H1 (cell line): ENCODE data around the gene ANXA3. TPM values are rescaled to one million over a fixed set of nuclear protein-coding genes. Genes with fewer than 3 reads are reported as not detected.

Source experiments
- CTCF ChIA-PET: fragments of 300-600 bp; sonication (Branson Sonifier 250); formaldehyde crosslinking; loops from one replicate; lab custom pipeline; 2021; ENCODE audit not compliant: partially characterized antibody; lab: Charles Lee
- POLR2A ChIA-PET: fragments of 300-600 bp; sonication (Branson Sonifier 250); formaldehyde crosslinking; loops from one replicate; lab custom pipeline; 2021; ENCODE audit warnings: inconsistent platforms; ENCODE audit not compliant: partially characterized antibody; lab: Charles Lee
- DNase-seq, 2 experiments: peaks; one replicate each; pipeline versions ENCODE4 v3.0.0 to v3.0.0-alpha.2; 2010 to 2022; ENCODE audit warnings: low spot score in 2 of 2, low read depth in 1 of 2, mixed read lengths in 1 of 2
- FAIRE-seq: peaks from 2 replicates; lab custom pipeline; 2011; peaks lifted over from hg19 to GRCh38; lab: Jason Lieb, UNC
- H2AFZ ChIP-seq: 2 replicates; pipeline ENCODE4 v1.8.1; 2012; ENCODE audit warnings: low read length, inconsistent platforms
- H2AK5ac ChIP-seq: 2 replicates; pipeline ENCODE4 v1.6.1; 2013; ENCODE audit warnings: low read depth, low read length
- H2BK120ac ChIP-seq: replicated peaks from 2 replicates; pipeline ENCODE3; 2013; ENCODE audit warnings: low read depth, low read length, inconsistent platforms
- H2BK12ac ChIP-seq: 2 replicates; pipeline ENCODE4 v1.6.1; 2013; ENCODE audit warnings: low read depth, low read length
- H2BK15ac ChIP-seq: 2 replicates; pipeline ENCODE4 v1.6.1; 2013; ENCODE audit warnings: low read length
- H2BK20ac ChIP-seq: 2 replicates; pipeline ENCODE4 v1.6.1; 2013; ENCODE audit warnings: low read length
- H2BK5ac ChIP-seq: 2 replicates; pipeline ENCODE4 v1.6.1; 2013; ENCODE audit warnings: low read depth, low read length
- H3K14ac ChIP-seq: 2 replicates; pipeline ENCODE4 v1.6.1; 2013; ENCODE audit warnings: inconsistent platforms; ENCODE audit not compliant: insufficient read length
- H3K18ac ChIP-seq: 2 replicates; pipeline ENCODE4 v1.6.1; 2013; ENCODE audit warnings: low read length; ENCODE audit errors: extremely low read depth
- H3K23ac ChIP-seq: 2 replicates; pipeline ENCODE4 v1.6.1; 2013; ENCODE audit warnings: inconsistent platforms; ENCODE audit not compliant: insufficient read length
- H3K23me2 ChIP-seq: 2 replicates; pipeline ENCODE4 v1.6.1; 2013; ENCODE audit warnings: low read depth, low read length
- H3K27ac ChIP-seq: 2 replicates; pipeline ENCODE4 v1.6.1; 2011; ENCODE audit warnings: low read depth, low read length, inconsistent platforms
- H3K27me3 ChIP-seq, 4 experiments: replicated peaks in 1 of 4; 1 replicate in 1 of 4; 2 replicates in 3 of 4; pipeline versions ENCODE4 v1.6.1 to v1.8.1; 2011 to 2013; ENCODE audit warnings: low read length in 3 of 4, mild to moderate bottlenecking in 3 of 4, inconsistent platforms in 2 of 4, mixed read lengths in 2 of 4, moderate library complexity in 1 of 4; ENCODE audit not compliant: control insufficient read depth in 3 of 4, insufficient read depth in 3 of 4; ENCODE audit errors: extremely low read depth in 1 of 4
- H3K36me3 ChIP-seq, 4 experiments: 2 replicates each; pipeline versions ENCODE4 v1.6.1 to v1.8.1; 2011 to 2013; ENCODE audit warnings: mild to moderate bottlenecking in 4 of 4, low read length in 3 of 4, moderate library complexity in 2 of 4, control low read depth in 1 of 4, inconsistent platforms in 1 of 4; ENCODE audit not compliant: insufficient read depth in 4 of 4, control insufficient read depth in 2 of 4
- H3K4ac ChIP-seq: replicated peaks from 2 replicates; pipeline ENCODE3; 2013; ENCODE audit warnings: low read length, low read depth, mixed read lengths, inconsistent platforms; ENCODE audit not compliant: insufficient read length
- H3K4me1 ChIP-seq, 4 experiments: replicated peaks in 1 of 4; 1 replicate in 1 of 4; 2 replicates in 3 of 4; pipeline versions ENCODE4 v1.6.1 to v1.8.1; 2011 to 2013; ENCODE audit warnings: low read length in 3 of 4, inconsistent platforms in 2 of 4, mixed read lengths in 1 of 4; ENCODE audit not compliant: insufficient read depth in 4 of 4, control insufficient read depth in 3 of 4
- H3K4me2 ChIP-seq, 2 experiments: 2 replicates each; pipeline versions ENCODE4 v1.6.1 to v1.8.1; 2011 to 2013; ENCODE audit warnings: low read depth in 2 of 2, low read length in 2 of 2, control low read depth in 1 of 2, inconsistent platforms in 1 of 2, mild to moderate bottlenecking in 1 of 2; ENCODE audit not compliant: insufficient read depth in 1 of 2
- H3K4me3 ChIP-seq, 4 experiments: fragments of 200-600, 300-600 bp in 1 of 4; sonication (generic), shearing (Covaris generic), sonication (Bioruptor Twin) in 1 of 4; 2 replicates each; pipeline versions ENCODE4 v1.5.1 to v1.8.1; 2011 to 2016; ENCODE audit warnings: low read length in 4 of 4, low read depth in 3 of 4, control low read depth in 2 of 4, inconsistent platforms in 2 of 4, mild to moderate bottlenecking in 2 of 4, mixed read lengths in 1 of 4, moderate library complexity in 1 of 4; ENCODE audit not compliant: insufficient read depth in 2 of 4; ENCODE audit errors: extremely low read depth in 1 of 4
- H3K56ac ChIP-seq: replicated peaks from 2 replicates; pipeline ENCODE3; 2013; ENCODE audit warnings: low read depth, mild to moderate bottlenecking, mixed read lengths, low read length, inconsistent platforms; ENCODE audit not compliant: insufficient read length
- H3K79me1 ChIP-seq: 2 replicates; pipeline ENCODE4 v1.6.1; 2013; ENCODE audit warnings: low read depth, low read length, control low read depth
- H3K79me2 ChIP-seq, 2 experiments: 2 replicates each; pipeline versions ENCODE4 v1.6.1 to v1.8.1; 2012 to 2013; ENCODE audit warnings: low read length in 2 of 2, mild to moderate bottlenecking in 2 of 2, inconsistent platforms in 1 of 2; ENCODE audit not compliant: insufficient read depth in 2 of 2, control insufficient read depth in 1 of 2
- H3K9ac ChIP-seq, 4 experiments: replicated peaks in 1 of 4; 1 replicate in 1 of 4; 2 replicates in 3 of 4; pipeline versions ENCODE4 v1.6.1 to v1.8.1; 2011 to 2013; ENCODE audit warnings: low read depth in 3 of 4, low read length in 3 of 4, control low read depth in 2 of 4, mild to moderate bottlenecking in 2 of 4, moderate library complexity in 2 of 4, inconsistent platforms in 1 of 4; ENCODE audit errors: extremely low read depth in 1 of 4
- H3K9me3 ChIP-seq, 2 experiments: 2 replicates each; pipeline versions ENCODE4 v1.6.1 to v1.8.1; 2012 to 2013; ENCODE audit warnings: mild to moderate bottlenecking in 2 of 2, moderate library complexity in 2 of 2, control low read depth in 1 of 2, inconsistent platforms in 1 of 2, low read depth in 1 of 2, low read length in 1 of 2, mixed read lengths in 1 of 2; ENCODE audit not compliant: insufficient read depth in 2 of 2
- H4K20me1 ChIP-seq, 2 experiments: replicated peaks in 1 of 2; 2 replicates each; pipeline versions ENCODE3 to v1.8.1; 2011 to 2013; ENCODE audit warnings: inconsistent platforms in 2 of 2, low read length in 2 of 2, mild to moderate bottlenecking in 1 of 2; ENCODE audit not compliant: insufficient read depth in 2 of 2, control insufficient read depth in 1 of 2
- H4K5ac ChIP-seq: 2 replicates; pipeline ENCODE4 v1.6.1; 2013; ENCODE audit warnings: low read length, low read depth, mixed read lengths, inconsistent platforms; ENCODE audit not compliant: insufficient read length
- H4K8ac ChIP-seq: 2 replicates; pipeline ENCODE4 v1.8.0; 2013; ENCODE audit warnings: mild to moderate bottlenecking, moderate library complexity, low read length, inconsistent platforms; ENCODE audit not compliant: insufficient read depth; ENCODE audit errors: extremely low read depth
- H4K91ac ChIP-seq: replicated peaks from 2 replicates; pipeline ENCODE3; 2013; ENCODE audit warnings: low read length, mixed read lengths, inconsistent platforms; ENCODE audit not compliant: insufficient read length
- BRCA1 ChIP-seq: IDR thresholded peaks from 2 replicates; pipeline ENCODE4 v1.6.1; 2012; ENCODE audit warnings: low read depth, low read length, improper control_type of control experiment
- CREB1 ChIP-seq: IDR thresholded peaks from 2 replicates; pipeline ENCODE4 v1.6.1; 2012; ENCODE audit warnings: inconsistent platforms
- POLR2A ChIP-seq, 2 experiments: IDR thresholded peaks; 1 replicate in 1 of 2; 2 replicates in 1 of 2; pipeline ENCODE4 v1.6.1; 2011; ENCODE audit warnings: low read depth in 2 of 2, low read length in 2 of 2, mild to moderate bottlenecking in 2 of 2; ENCODE audit errors: control extremely low read depth in 1 of 2
- TAF1 ChIP-seq: IDR thresholded peaks from 2 replicates; pipeline ENCODE4 v1.6.1; 2011; ENCODE audit warnings: mild to moderate bottlenecking, low read depth, low read length
- WGBS, 2 experiments: shearing (Covaris generic) in 1 of 2; methylation state at CpG; one replicate each; pipeline versions ENCODE4 v1.1.6 to v1.1.7; 2013 to 2015; ENCODE audit warnings: low lambda C conversion rate in 2 of 2, mixed read lengths in 2 of 2, inconsistent platforms in 1 of 2, low coverage in 1 of 2, missing lambda C conversion rate in 1 of 2; ENCODE audit not compliant: insufficient replicate concordance in 2 of 2, insufficient coverage in 1 of 2, insufficient read length in 1 of 2; ENCODE audit errors: extremely low coverage in 1 of 2, missing lambda C conversion rate in 1 of 2; 5-methylcytosine and 5-hydroxymethylcytosine counted together
- polyA plus RNA-seq, 7 experiments: library from polyadenylated mRNA; depleted of rRNA in 3 of 7; stranded (reverse) in 5 of 7; unstranded in 2 of 7; fragments of >200 nt in 5 of 7; fragments of 200-250 nt in 2 of 7; gene quantifications; 1 replicate in 5 of 7; 2 replicates in 1 of 7; 4 replicates in 1 of 7; pipeline versions ENCODE4 v1.2.1 to v1.2.3, GENCODE V29; 2011 to 2013; ENCODE audit warnings: missing spikeins in 2 of 7, mixed read lengths in 2 of 7
- total RNA-seq: library from RNA; stranded (reverse); fragmentation: NEBNext Ultra II Directional; extraction: Animal tissue kit (Norgen Biotek cat#: 25700); gene quantifications from 2 replicates; pipeline ENCODE4 v1.2.1, GENCODE V29; 2021

Gene ANXA3
- total and polyA plus RNA-seq, 2 of the 8 experiments (the other 6 are each of a cell fraction or from before 2014, with no cell fraction given), result 10.3 to 27.3 TPM

- no peaks in the 10 kb centered on the region for H3K27me3 ChIP-seq
- H3K23ac ChIP-seq, result no peak overlapping the region
- H2BK15ac ChIP-seq, result no peak overlapping the region
- H2BK12ac ChIP-seq, result no peak overlapping the region
- H3K56ac ChIP-seq, result no peak overlapping the region
- H3K18ac ChIP-seq, result no peak overlapping the region
- H4K5ac ChIP-seq, result no peak overlapping the region
- H3K9me3 ChIP-seq, result no peaks in the 10 kb centered on the region
- no peak overlapping the region for H2BK5ac ChIP-seq
- H3K4ac ChIP-seq, result no peak overlapping the region
- H3K36me3 ChIP-seq, result no peaks in the 10 kb centered on the region; a peak in 2 of 8 replicates
- no peak overlapping the region for H3K27ac ChIP-seq
- no peak overlapping the region for H4K91ac ChIP-seq
- no peaks in the 10 kb centered on the region for H3K23me2 ChIP-seq
- H2AK5ac ChIP-seq, result no peak overlapping the region
- H4K20me1 ChIP-seq, result no peaks in the 10 kb centered on the region
- no peak overlapping the region for H2BK120ac ChIP-seq
- no peak overlapping the region for H2AFZ ChIP-seq
- H2BK20ac ChIP-seq, result no peak overlapping the region
- no peak overlapping the region for H3K9ac ChIP-seq
- FAIRE-seq (no peak), DNase-seq (no peak)
- H3K4me2 ChIP-seq, result no peak overlapping the region
- H3K79me2 ChIP-seq, result no peaks in the 10 kb centered on the region
- TF ChIP-seq POLR2A (IDR thresholded peaks at IDR 0.05; ENCODE audit: control extremely low read depth in 1 of 2, low read depth in 2 of 2, low read length in 2 of 2), result no peak
- TF ChIP-seq BRCA1, result no peak
- TF ChIP-seq CREB1, result no peak
- no peak for TF ChIP-seq TAF1
- ChIA-PET CTCF (interaction anchor here (0.8 to 1.8 kb wide), 5 partner anchors 10 to 256 kb away, joined by 3 to 5 read pairs (median 3); no protein-coding TSS in a partner anchor), POLR2A (no interaction called here)
- no peak overlapping the region for H4K8ac ChIP-seq
- H3K4me1 ChIP-seq, result no peaks in the 10 kb centered on the region
- H3K14ac ChIP-seq, result no peak overlapping the region
- WGBS, 2 experiments, result 86% methylated on average over 2 of the region's 2 CpGs; no CpG with 5 or more reads in 1 of the 2 experiments
- no peaks in the 10 kb centered on the region for H3K79me1 ChIP-seq
- no peak overlapping the region for H3K4me3 ChIP-seq
Observed at GRCh38 chr4:78611215-78611558, 59.6 kb downstream of the ANXA3 start.
